Dendritic cell treated with granulocyte-macrophage colony-stimulating factor and Interleukin-4, amounts not matched to agents 40 ng/mL and 50 ng/mL, for 4 days (primary cell): ENCODE measurements around the gene DRAM1.
"Not testable (repeated sequence)": the region's sequence is repeated elsewhere in the genome, so short reads cannot be mapped to it uniquely, and the experiment has no call there.

Experiments used
- H3K27ac Mint-ChIP-seq: one replicate; pipeline ENCODE4 v1.8.0; 2022; ENCODE audit warnings: mild to moderate bottlenecking, mixed read lengths
- H3K27me3 Mint-ChIP-seq: one replicate; pipeline ENCODE4 v1.8.0; 2022; ENCODE audit warnings: mild to moderate bottlenecking, mixed read lengths
- H3K36me3 Mint-ChIP-seq: one replicate; pipeline ENCODE4 v1.8.0; 2022; ENCODE audit warnings: low read depth, mixed read lengths
- H3K4me1 Mint-ChIP-seq: one replicate; pipeline ENCODE4 v1.8.0; 2022; ENCODE audit warnings: low read depth, mixed read lengths
- H3K4me3 Mint-ChIP-seq: one replicate; pipeline ENCODE4 v1.8.0; 2022; ENCODE audit warnings: mild to moderate bottlenecking, moderate library complexity, mixed read lengths
- H3K9me3 Mint-ChIP-seq: one replicate; pipeline ENCODE4 v1.8.0; 2022; ENCODE audit warnings: mixed read lengths
- intact Hi-C: fragments of 100-400 bp; cut with micrococcal nuclease; formaldehyde crosslinking; loops from one replicate; pipeline ENCODE4 v1.15.0; 2022

Gene DRAM1

GRCh38 chr12:101870925-101871324 lies 6.5 kb upstream of the DRAM1 start:
- Mint-ChIP-seq H3K4me3 (no peak overlapping the region), H3K27ac (peak overlapping the region; percentile 34), H3K36me3 (no peaks in the 10 kb centered on the region), H3K4me1 (peaks cover 28% of the 10 kb centered on the region), H3K27me3 (no peaks in the 10 kb centered on the region), H3K9me3 (no peaks in the 10 kb centered on the region)
- intact Hi-C loops: no loop called here

GRCh38 chr12:101875162-101875561 lies 2.2 kb upstream of the DRAM1 start:
- Mint-ChIP-seq H3K36me3 (peaks cover 9% of the 10 kb centered on the region), H3K4me1 (peaks cover 43% of the 10 kb centered on the region), H3K27me3 (no peaks in the 10 kb centered on the region), H3K9me3 (no peaks in the 10 kb centered on the region), H3K4me3 (no peak overlapping the region), H3K27ac (peak overlapping the region; percentile 92)
- intact Hi-C loops: no loop called here

- Mint-ChIP-seq H3K9me3 (no peaks in the 10 kb centered on the region), H3K4me3 (peak overlapping the region; percentile 83), H3K27me3 (no peaks in the 10 kb centered on the region), H3K36me3 (peaks cover 18% of the 10 kb centered on the region), H3K27ac (peak overlapping the region; percentile 92), H3K4me1 (peaks cover 55% of the 10 kb centered on the region)
- intact Hi-C loops: loop anchor here (2.0 kb wide), 1 partner anchor 18 kb away; no protein-coding TSS in a partner anchor
Measured at GRCh38 chr12:101876322-101876860, 989 bp upstream of the DRAM1 start.

GRCh38 chr12:101877806-101878242 lies 444 bp downstream of the DRAM1 start:
- H3K4me3 Mint-ChIP-seq: peak overlapping the region; percentile 83
- H3K9me3 Mint-ChIP-seq: no peaks in the 10 kb centered on the region
- peak overlapping the region; percentile 92 for H3K27ac Mint-ChIP-seq
- H3K36me3 Mint-ChIP-seq: peaks cover 23% of the 10 kb centered on the region
- H3K27me3 Mint-ChIP-seq: no peaks in the 10 kb centered on the region
- intact Hi-C loops: loop anchor here (2.0 kb wide), 1 partner anchor 19 kb away; no protein-coding TSS in a partner anchor
- peaks cover 59% of the 10 kb centered on the region for H3K4me1 Mint-ChIP-seq

- intact Hi-C loops: no loop called here
- H3K9me3 Mint-ChIP-seq: no peaks in the 10 kb centered on the region
- H3K4me3 Mint-ChIP-seq: peak overlapping the region; percentile 83
- H3K4me1 Mint-ChIP-seq: peaks cover 59% of the 10 kb centered on the region
- H3K27ac Mint-ChIP-seq: peak overlapping the region; percentile 92
- peaks cover 23% of the 10 kb centered on the region for H3K36me3 Mint-ChIP-seq
- H3K27me3 Mint-ChIP-seq: no peaks in the 10 kb centered on the region
Measured at GRCh38 chr12:101878243-101878821, 952 bp downstream of the DRAM1 start.

GRCh38 chr12:101880769-101881168 lies 3.4 kb downstream of the DRAM1 start:
- peaks cover 23% of the 10 kb centered on the region for H3K36me3 Mint-ChIP-seq
- H3K9me3 Mint-ChIP-seq: no peaks in the 10 kb centered on the region
- peaks cover 54% of the 10 kb centered on the region for H3K4me1 Mint-ChIP-seq
- H3K27me3 Mint-ChIP-seq: no peaks in the 10 kb centered on the region
- no peak overlapping the region for H3K4me3 Mint-ChIP-seq
- H3K27ac Mint-ChIP-seq: peak overlapping the region; percentile 51
- intact Hi-C loops: no loop called here

GRCh38 chr12:101881228-101881627 lies 3.8 kb downstream of the DRAM1 start:
- intact Hi-C loops: no loop called here
- peaks cover 23% of the 10 kb centered on the region for H3K36me3 Mint-ChIP-seq
- H3K9me3 Mint-ChIP-seq: no peaks in the 10 kb centered on the region
- H3K27me3 Mint-ChIP-seq: no peaks in the 10 kb centered on the region
- no peak overlapping the region for H3K4me3 Mint-ChIP-seq
- peaks cover 53% of the 10 kb centered on the region for H3K4me1 Mint-ChIP-seq
- peak overlapping the region; percentile 14 for H3K27ac Mint-ChIP-seq

- Mint-ChIP-seq H3K4me1 (peaks cover 53% of the 10 kb centered on the region), H3K4me3 (no peak overlapping the region), H3K36me3 (peaks cover 14% of the 10 kb centered on the region), H3K27ac (no peak overlapping the region), H3K9me3 (no peaks in the 10 kb centered on the region), H3K27me3 (no peaks in the 10 kb centered on the region)
- intact Hi-C loops: no loop called here
Measured at GRCh38 chr12:101884174-101884573, 6.8 kb downstream of the DRAM1 start.

- H3K4me3 Mint-ChIP-seq, H3K27me3 Mint-ChIP-seq, H3K9me3 Mint-ChIP-seq, H3K27ac Mint-ChIP-seq, intact Hi-C loops: not testable (repeated sequence)
- Mint-ChIP-seq H3K36me3 (peaks cover 14% of the 10 kb centered on the region), H3K4me1 (peaks cover 51% of the 10 kb centered on the region)
Measured at GRCh38 chr12:101884781-101885340, 7.5 kb downstream of the DRAM1 start.

GRCh38 chr12:101885912-101886561 lies 8.7 kb downstream of the DRAM1 start:
- Mint-ChIP-seq H3K27me3 (no peaks in the 10 kb centered on the region), H3K4me3 (no peak overlapping the region), H3K36me3 (peaks cover 14% of the 10 kb centered on the region), H3K4me1 (peaks cover 45% of the 10 kb centered on the region), H3K27ac (peak overlapping the region; percentile 9), H3K9me3 (no peaks in the 10 kb centered on the region)
- intact Hi-C loops: no loop called here

GRCh38 chr12:101889211-101889752 lies 11.9 kb downstream of the DRAM1 start:
- Mint-ChIP-seq H3K27ac (peak overlapping the region; percentile 71), H3K4me1 (peaks cover 47% of the 10 kb centered on the region), H3K36me3 (peaks cover 6% of the 10 kb centered on the region), H3K27me3 (no peaks in the 10 kb centered on the region), H3K4me3 (peak overlapping the region; percentile 44), H3K9me3 (no peaks in the 10 kb centered on the region)
- intact Hi-C loops: no loop called here

GRCh38 chr12:101891462-101891971 lies 14.1 kb downstream of the DRAM1 start:
- no peak overlapping the region for H3K27ac Mint-ChIP-seq
- intact Hi-C loops: no loop called here
- no peak overlapping the region for H3K4me3 Mint-ChIP-seq
- H3K36me3 Mint-ChIP-seq: peaks cover 13% of the 10 kb centered on the region
- H3K27me3 Mint-ChIP-seq: no peaks in the 10 kb centered on the region
- H3K4me1 Mint-ChIP-seq: peaks cover 40% of the 10 kb centered on the region
- H3K9me3 Mint-ChIP-seq: no peaks in the 10 kb centered on the region

- Mint-ChIP-seq H3K27me3 (no peaks in the 10 kb centered on the region), H3K36me3 (peaks cover 13% of the 10 kb centered on the region), H3K4me3 (no peak overlapping the region), H3K4me1 (peaks cover 29% of the 10 kb centered on the region), H3K27ac (no peak overlapping the region), H3K9me3 (no peaks in the 10 kb centered on the region)
- intact Hi-C loops: no loop called here
Measured at GRCh38 chr12:101892794-101893193, 15.4 kb downstream of the DRAM1 start.

GRCh38 chr12:101901777-101902176 lies 24.4 kb downstream of the DRAM1 start:
- H3K36me3 Mint-ChIP-seq: peaks cover 27% of the 10 kb centered on the region
- peaks cover 22% of the 10 kb centered on the region for H3K4me1 Mint-ChIP-seq
- H3K4me3 Mint-ChIP-seq: no peak overlapping the region
- intact Hi-C loops: loop anchor here (10.0 kb wide), 1 partner anchor 47 kb away; no protein-coding TSS in a partner anchor
- peak overlapping the region; percentile 81 for H3K27ac Mint-ChIP-seq
- no peaks in the 10 kb centered on the region for H3K9me3 Mint-ChIP-seq
- H3K27me3 Mint-ChIP-seq: no peaks in the 10 kb centered on the region
